Left forelimb (tissue), 1 donor: ENCODE measurements around the gene AP1S2.
A peak's percentile ranks its signal among the peaks of the same experiment; 100 is the strongest.
"Not testable (repeated sequence)": the region's sequence is repeated elsewhere in the genome, so short reads cannot be mapped to it uniquely, and the experiment has no call there.

Experiments
- DNase-seq: peaks from one replicate; pipeline ENCODE4 v3.0.0-alpha.2; 2018; ENCODE audit warnings: low spot score

Gene AP1S2

GRCh38 chrX:15855568-15856221, 1.1 kb upstream of the AP1S2 start:
- peak; percentile 66 for DNase-seq

GRCh38 chrX:15854080-15854655, 445 bp downstream of the AP1S2 start:
- DNase-seq, result peak; percentile 67

DNA sequence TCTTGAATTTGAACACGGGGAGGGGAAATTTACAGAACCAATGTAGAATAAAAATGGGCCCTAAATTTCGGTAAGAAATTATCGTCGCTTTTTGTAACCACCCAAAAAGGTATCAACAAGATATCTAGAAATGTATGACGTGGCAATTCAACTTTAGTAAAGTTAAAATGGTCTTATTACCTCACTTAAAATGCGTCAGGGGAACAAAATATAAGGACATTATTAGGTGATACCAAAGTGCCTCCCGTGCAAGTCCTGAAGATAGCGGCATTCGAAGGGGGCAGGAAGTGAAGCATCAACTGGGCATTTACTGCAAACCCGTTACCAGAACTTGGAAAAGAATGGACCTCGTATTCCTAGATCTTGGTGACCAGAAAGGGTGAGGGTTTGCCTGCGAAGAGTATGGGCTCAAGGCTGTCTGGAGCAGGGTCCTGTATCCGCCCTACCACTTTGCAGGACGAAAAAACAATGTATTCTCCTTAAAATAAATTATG, 980 bp downstream of the AP1S2 start:
- DNase-seq, result no peak

DNA sequence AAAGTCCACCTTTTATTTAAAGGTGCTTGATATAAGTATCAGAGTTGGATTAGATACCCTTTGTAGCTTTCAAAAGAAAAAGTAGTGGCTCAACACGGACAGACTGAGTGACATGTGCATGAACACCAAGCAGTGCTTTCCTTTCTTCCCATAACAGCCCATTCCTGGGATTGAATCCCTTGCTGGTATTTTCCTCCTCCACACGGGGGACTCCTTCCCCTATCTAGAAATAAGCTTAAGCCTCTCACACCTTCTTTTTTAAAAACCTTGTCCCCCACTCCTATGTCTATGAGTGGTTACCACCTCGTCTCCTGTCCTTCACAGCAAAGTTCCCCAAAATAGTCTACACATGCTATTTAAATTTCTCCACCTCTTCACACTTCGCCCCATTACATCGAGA, 5.1 kb downstream of the AP1S2 start:
- DNase-seq, result no peak

DNA sequence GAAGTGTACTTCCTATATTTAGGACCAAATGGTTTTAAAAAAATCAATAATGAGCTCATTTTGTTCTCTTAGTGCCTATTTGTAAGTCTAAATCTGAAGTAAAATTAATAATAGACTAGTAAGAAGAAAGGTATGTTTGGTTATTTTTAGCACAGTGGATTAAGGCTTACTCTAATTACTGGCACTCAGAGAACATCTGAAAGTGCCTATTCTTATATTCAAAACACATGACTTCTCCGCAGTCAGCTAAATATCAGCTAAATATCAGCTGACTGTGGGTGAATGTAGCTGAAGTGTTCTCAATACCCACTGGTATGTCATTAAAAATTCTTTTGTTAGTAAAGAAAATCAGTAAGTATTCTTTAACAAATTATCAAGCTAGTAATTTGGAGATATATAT, 6.0 kb downstream of the AP1S2 start:
- DNase-seq, result no peak

DNA sequence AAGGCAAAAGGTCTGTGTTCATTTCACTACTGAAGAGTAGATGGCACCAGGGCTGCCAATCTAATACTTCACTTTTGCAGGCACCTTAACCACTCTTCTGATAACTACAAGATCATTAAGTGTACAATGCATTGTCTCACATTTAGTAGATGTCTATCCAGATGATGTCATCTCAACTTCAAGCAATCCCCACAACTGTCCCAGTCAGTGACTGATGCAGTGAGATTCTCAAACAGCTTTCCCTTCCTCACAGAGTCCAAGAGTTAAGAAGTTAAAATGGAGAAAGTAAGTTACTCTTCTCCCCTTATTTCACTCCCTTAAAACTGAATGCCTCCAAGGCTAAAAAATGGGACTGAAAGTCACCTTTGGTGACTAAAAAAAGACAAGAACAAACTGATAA, 10.7 kb downstream of the AP1S2 start:
- no peak for DNase-seq

GRCh38 chrX:15841853-15842516, 12.6 kb downstream of the AP1S2 start:
- DNase-seq, result no peak

DNA sequence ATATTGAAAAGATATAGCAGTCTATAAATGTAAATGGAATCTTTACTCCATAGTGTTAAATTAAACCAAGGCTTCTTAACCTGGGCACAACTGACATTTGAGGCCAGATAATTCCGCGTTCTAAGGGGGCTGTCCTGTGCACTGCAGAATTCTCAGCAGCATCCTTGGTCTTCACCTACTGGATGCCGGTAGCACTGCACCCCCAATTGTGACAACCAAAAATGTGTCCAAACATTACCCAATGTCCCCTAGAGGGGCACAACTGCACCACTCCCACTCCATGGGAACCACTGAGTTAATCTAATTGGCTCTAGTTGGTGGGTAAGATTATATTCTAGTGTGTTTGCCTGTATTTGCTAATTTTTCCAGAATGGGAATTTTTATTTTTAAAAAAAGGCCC, 16.6 kb downstream of the AP1S2 start:
- DNase-seq, result no peak

DNA sequence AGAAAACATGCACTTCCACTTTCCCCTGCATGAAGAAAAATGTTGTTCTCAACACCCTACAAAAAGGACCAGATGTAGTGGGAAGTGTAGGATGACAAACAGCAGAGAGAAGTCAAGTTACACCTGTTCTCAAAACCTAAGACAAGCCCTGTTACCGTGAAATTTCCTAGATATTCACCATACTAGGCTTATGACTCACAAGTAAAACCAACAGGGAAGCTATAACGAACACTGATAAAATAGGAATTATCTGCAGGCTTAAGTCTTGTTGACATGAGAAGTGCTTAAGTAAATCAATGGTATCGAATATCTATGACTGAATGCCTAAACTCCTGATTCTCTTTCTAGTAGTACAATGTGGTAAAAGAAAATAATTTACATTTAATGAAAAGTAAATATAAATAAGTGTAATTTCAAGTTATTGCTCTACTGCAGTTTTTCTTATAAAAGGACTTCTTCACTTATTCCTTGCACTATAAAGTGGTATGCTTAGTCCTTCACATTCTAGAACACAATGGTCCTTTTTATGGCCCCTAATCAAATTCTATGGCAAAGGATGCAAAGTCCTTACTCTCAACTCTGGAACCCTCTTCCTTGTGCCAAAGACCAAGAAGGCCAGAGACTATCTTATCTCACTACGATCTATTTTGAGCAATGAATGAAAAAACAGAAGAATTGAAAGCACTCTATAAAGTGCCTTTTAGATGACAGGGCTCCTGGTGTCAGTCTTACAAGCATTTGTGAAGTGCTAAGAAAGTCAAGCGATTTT, 19.6 kb downstream of the AP1S2 start:
- DNase-seq, result no peak

DNA sequence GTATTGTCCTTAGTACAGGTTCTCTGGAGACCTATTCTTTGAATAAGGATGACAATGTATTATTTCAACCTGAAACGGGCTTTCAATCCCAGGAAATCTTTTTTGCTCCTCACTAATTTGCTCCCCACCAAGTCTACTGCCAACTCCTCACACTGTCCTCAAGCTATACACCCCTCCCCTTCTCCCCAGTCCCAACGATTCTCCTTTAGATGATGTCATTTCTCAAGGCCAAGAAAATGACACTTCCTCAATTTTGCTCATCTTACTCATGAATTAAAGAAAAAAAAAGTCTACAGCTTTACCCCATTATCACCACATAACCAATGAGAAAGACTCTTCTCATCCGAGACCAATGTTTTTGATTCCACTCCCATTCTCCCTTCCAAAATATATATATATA, 20.6 kb downstream of the AP1S2 start:
- no peak for DNase-seq

GRCh38 chrX:15831347-15831746, 23.3 kb downstream of the AP1S2 start:
- not testable (repeated sequence) for DNase-seq

GRCh38 chrX:15829217-15829616, 25.4 kb downstream of the AP1S2 start:
- no peak for DNase-seq

- DNase-seq, result no peak
Measured at GRCh38 chrX:15825936-15826335, 28.7 kb downstream of the AP1S2 start.

GRCh38 chrX:15822922-15823321, 31.7 kb downstream of the AP1S2 start:
- DNase-seq, result no peak

GRCh38 chrX:15820106-15821073, 34.2 kb downstream of the AP1S2 start:
- DNase-seq, result no peak

DNA sequence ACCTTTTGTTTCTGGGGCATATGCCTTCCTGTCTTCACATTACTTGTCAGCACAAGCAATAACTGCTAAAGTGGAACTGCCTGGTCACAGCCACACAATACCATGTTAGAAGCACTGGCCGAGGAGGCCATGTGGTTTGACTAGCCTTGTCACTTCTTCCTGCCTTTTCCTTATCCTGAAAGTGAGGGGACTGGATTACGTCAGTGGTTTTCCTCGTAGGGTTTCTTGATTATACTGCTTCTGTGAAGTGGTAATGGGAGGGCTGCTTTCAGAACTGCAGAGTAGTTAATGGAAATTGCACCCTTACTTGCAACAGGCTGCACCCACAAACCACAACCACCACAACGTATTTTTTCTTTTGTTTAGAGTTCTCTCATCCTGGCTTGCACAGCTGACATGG, 37.7 kb downstream of the AP1S2 start:
- no peak for DNase-seq

DNA sequence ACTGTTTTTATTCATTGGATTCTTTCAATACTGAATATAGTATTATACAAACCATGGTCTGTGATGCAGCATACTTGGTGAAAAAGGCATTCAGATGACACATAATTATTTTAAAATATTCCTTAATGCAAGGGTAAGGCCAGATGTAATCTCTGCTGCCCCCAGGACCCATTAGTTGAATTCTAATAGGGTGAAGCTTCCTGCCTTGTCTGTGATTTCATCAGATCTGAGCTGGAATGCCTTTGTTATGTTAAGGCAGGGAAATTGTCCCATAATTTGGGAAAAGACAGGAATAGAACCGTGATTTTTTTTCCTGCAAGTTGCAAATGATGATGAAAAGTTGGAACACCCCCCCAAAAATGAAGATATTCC, 38.2 kb downstream of the AP1S2 start:
- DNase-seq, result no peak

- DNase-seq, result no peak
Measured at GRCh38 chrX:15815779-15816437, 38.7 kb downstream of the AP1S2 start.

GRCh38 chrX:15814771-15815365, 39.7 kb downstream of the AP1S2 start:
- no peak for DNase-seq

DNA sequence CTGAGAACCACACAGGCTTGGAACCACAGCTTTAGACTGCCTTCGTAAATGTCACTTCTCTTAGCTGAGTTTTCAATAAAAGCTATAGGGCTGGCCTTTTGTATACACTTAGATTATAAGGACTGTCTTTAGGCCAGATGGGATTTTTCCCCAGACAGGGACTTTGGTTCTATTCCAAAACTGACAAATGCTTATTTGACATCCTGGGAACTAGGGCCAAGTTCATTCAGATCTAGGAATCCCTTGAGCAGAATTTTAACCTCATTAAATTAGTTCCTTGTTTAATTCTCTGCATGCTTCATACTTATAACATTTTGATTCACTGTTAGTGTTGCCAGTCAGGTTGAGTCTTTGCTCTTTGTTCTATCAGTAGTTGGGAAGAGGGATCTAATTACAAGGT, 41.2 kb downstream of the AP1S2 start:
- DNase-seq, result no peak
